ENCODE data around the gene C1orf159. TPM values are rescaled to one million over a fixed set of nuclear protein-coding genes. Genes with fewer than 3 reads are reported as not detected.

Gene C1orf159
- total RNA-seq = 10 to 100 TPM in 1 of 2 donors, 1 to 10 TPM in 1; 8.8 to 13.2 TPM

DNA sequence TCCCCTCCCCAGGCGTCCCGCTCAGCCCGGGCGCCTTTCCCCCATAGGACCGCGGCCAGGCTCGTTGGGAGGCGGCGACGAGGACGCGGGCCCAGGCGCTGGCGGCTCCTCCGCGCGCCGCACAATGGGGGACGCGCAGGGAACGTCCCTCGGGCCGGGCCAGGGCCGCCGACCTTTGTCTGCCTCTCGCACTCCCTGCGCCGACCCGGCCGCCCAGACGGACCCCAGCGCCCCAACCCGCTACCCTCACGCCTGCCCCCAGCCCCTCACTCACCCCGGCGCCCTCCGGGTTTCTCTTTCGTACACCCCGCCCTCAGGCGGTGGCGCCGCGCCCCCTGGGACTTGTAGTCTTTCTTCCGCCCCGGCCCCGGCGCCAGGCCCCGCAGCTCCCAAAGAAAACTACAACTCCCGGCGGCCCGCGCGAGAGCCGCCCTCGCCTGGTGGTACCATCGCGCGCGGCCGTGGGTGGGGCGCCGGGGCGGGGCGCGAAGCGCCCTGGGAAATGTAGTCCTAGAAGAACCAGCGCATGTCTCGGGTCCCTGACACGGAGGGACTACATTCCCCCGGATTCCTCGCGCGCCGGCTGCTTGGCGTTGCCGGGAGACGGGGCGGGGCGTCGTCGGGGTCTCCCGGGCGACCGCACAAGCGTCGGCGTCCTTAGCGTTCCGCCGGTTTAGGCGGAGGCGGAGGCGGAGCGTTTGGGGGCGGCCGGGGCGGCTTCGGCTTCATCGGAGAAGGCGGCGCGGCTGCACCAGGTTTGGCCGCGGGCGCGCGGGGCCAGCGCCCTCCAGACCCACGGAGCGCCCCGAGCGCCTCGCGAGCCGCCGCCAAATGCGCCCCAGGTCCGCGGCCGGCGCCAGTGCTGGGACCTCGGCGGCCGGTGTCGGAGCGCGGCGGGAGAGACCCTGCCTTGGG, at the start of gene C1orf159:
Gene C1orf159 (minus strand): TSS at position 304 of the 915 bp plus-strand sequence. CDS start 24,546 bp downstream, outside the sequence.
- 0 to 1% methylated on average over 17 to 126 of the region's 128 CpGs for WGBS, 2 donors
- TF ChIP-seq, protein P1, sequence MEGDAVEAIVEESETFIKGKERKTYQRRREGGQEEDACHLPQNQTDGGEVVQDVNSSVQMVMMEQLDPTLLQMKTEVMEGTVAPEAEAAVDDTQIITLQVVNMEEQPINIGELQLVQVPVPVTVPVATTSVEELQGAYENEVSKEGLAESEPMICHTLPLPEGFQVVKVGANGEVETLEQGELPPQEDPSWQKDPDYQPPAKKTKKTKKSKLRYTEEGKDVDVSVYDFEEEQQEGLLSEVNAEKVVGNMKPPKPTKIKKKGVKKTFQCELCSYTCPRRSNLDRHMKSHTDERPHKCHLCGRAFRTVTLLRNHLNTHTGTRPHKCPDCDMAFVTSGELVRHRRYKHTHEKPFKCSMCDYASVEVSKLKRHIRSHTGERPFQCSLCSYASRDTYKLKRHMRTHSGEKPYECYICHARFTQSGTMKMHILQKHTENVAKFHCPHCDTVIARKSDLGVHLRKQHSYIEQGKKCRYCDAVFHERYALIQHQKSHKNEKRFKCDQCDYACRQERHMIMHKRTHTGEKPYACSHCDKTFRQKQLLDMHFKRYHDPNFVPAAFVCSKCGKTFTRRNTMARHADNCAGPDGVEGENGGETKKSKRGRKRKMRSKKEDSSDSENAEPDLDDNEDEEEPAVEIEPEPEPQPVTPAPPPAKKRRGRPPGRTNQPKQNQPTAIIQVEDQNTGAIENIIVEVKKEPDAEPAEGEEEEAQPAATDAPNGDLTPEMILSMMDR (IDR thresholded peaks at IDR 0.05) = peak in 2 of 7 experiments; percentile 33 to 37
- peak in 2 of 3 donors; percentile 32 to 36 for TF ChIP-seq POLR2A (IDR thresholded peaks at IDR 0.05)
- DNase-seq (peak; percentile 99), ATAC-seq (peak; percentile 99)
- no peaks in the 10 kb centered on the region for H3K9me3 ChIP-seq
- intact Hi-C loops (cut with DNase I) = loop anchor here (5.0 kb wide), 1 partner anchor 111 kb away; no protein-coding TSS in a partner anchor
- no peaks in the 10 kb centered on the region for H3K36me3 ChIP-seq (replicated peaks in 1 of 2; ENCODE audit: insufficient read depth in 1 of 2, low read depth in 2 of 2)
- peaks cover 10% of the 10 kb centered on the region for H3K4me1 ChIP-seq
- H3K27me3 ChIP-seq = no peaks in the 10 kb centered on the region
- peak within 1 kb of the TSS; percentile 54 to 76 for H3K4me3 ChIP-seq
- peak within 1 kb of the TSS; percentile 42 to 76 (median 68) for H3K27ac ChIP-seq

GRCh38 chr1:1165485-1165884, 49.6 kb upstream of the C1orf159 start:
- Histone ChIP-seq H3K27ac (peak overlapping the region; percentile 89 to 97 (median 94)), H3K36me3 (replicated peaks in 1 of 2; ENCODE audit: insufficient read depth in 1 of 2, low read depth in 2 of 2) (no peaks in the 10 kb centered on the region), H3K4me1 (peaks cover 57% of the 10 kb centered on the region), H3K27me3 (no peaks in the 10 kb centered on the region), H3K4me3 (peak overlapping the region in 1 of 2 donors; percentile 5), H3K9me3 (no peaks in the 10 kb centered on the region)
- intact Hi-C loops (cut with DNase I) = no loop called here
- DNase-seq = peak in 3 of 4 donors; percentile 49 to 69 (median 52)
- 20 to 31% methylated on average over 4 to 12 of the region's 12 CpGs for WGBS, 2 donors
- TF ChIP-seq, protein P1 (IDR thresholded peaks at IDR 0.05) = no peak
- TF ChIP-seq POLR2A (IDR thresholded peaks at IDR 0.05) = no peak
- no peak for ATAC-seq

GRCh38 chr1:1164701-1165451, 49.0 kb upstream of the C1orf159 start:
- H3K36me3 ChIP-seq (replicated peaks in 1 of 2; ENCODE audit: insufficient read depth in 1 of 2, low read depth in 2 of 2) = no peaks in the 10 kb centered on the region
- peak; percentile 77 to 85 (median 84) for DNase-seq
- 23 to 37% methylated on average over 21 to 47 of the region's 48 CpGs for WGBS, 2 donors
- no peaks in the 10 kb centered on the region for H3K27me3 ChIP-seq
- peak; percentile 43 for ATAC-seq
- H3K4me3 ChIP-seq = peak overlapping the region; percentile 40 to 61
- no peaks in the 10 kb centered on the region for H3K9me3 ChIP-seq
- H3K27ac ChIP-seq = peak overlapping the region; percentile 89 to 97 (median 94)
- intact Hi-C loops (cut with DNase I) = no loop called here
- TF ChIP-seq, protein P1 (IDR thresholded peaks at IDR 0.05) = no peak
- peak; percentile 73 to 82 (median 82) for TF ChIP-seq POLR2A (IDR thresholded peaks at IDR 0.05)
- peaks cover 57% of the 10 kb centered on the region for H3K4me1 ChIP-seq

DNA sequence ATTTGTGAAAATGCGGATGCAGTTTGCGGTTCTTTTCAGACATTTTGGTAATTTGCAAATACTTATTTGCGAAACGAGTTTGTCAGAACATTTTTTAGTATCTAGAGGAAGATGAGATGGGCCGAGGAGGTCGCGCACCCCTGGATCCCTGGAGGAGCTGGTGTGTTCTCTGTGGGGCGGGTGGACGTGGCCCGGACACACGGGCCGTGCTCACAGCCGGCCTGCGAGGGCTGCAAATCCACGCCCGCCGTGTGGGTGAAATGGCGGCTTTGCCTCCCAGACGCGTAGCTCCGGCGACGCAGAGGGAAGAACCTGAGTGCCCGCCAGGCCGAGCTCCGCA, 48.4 kb upstream of the C1orf159 start:
- 19 to 26% methylated on average over 23 to 24 of the region's 26 CpGs for WGBS, 2 donors
- Histone ChIP-seq H3K27ac (peak overlapping the region; percentile 89 to 97 (median 94)), H3K9me3 (no peaks in the 10 kb centered on the region), H3K4me1 (peaks cover 57% of the 10 kb centered on the region), H3K36me3 (replicated peaks in 1 of 2; ENCODE audit: insufficient read depth in 1 of 2, low read depth in 2 of 2) (no peaks in the 10 kb centered on the region), H3K27me3 (no peaks in the 10 kb centered on the region), H3K4me3 (peak overlapping the region; percentile 40 to 61)
- intact Hi-C loops (cut with DNase I) = no loop called here
- TF ChIP-seq, protein P1 (IDR thresholded peaks at IDR 0.05) = no peak
- ATAC-seq (no peak), DNase-seq (no peak)
